Left colon (tissue), 2 donors: ENCODE measurements around the gene KIF23. TPM values are rescaled to one million over a fixed set of nuclear protein-coding genes. Genes with fewer than 3 reads are reported as not detected.
"Not testable (repeated sequence)": the region's sequence is repeated elsewhere in the genome, so short reads cannot be mapped to it uniquely, and the experiment has no call there.

ENCODE experiments used
- ATAC-seq: fragments of 200-7000 bp; cut with Tn5 transposase; one replicate; pipeline ENCODE4 v1.9.1; 2020; ENCODE audit warnings: mild to moderate bottlenecking, moderate library complexity
- DNase-seq, 2 donors: peaks; one replicate each; pipeline ENCODE4 v3.0.0-alpha.2; 2020
- intact Hi-C, 2 donors: fragments of 100-400 bp; cut with DNase I in 1 of 2; cut with micrococcal nuclease in 1 of 2; formaldehyde crosslinking; loops; one replicate each; pipeline versions ENCODE4 v1.11.2 to v1.14.0; 2022; cut with DNase I, micrococcal nuclease
- long read RNA-seq: library from polyadenylated mRNA; unstranded; transcript quantifications from one replicate; pipeline ENCODE4 v2.0.0, GENCODE V29; 2021
- total RNA-seq, 2 donors: library from RNA; stranded (reverse); fragmentation: NEBNext Ultra II Directional; extraction: Animal tissue kit (Norgen Biotek cat#: 25700); gene quantifications; one replicate each; pipeline ENCODE4 v1.2.1, GENCODE V29; 2021
- donor health status: DM: no; HTN: no; CAD: no.
- donor health status: DM: yes; HTN: yes; CAD: no.

The KIF23 gene
- total RNA-seq: 1 to 10 TPM; 4.0 to 8.7 TPM
- long read RNA-seq, partial matches to known transcripts: 1 of 8 reads
- long read RNA-seq, other reads (novel, unspliced or antisense): 2 of 8 reads

- peak; percentile 91 to 95 for DNase-seq
- intact Hi-C loops: no loop called here
- peak; percentile 98 for ATAC-seq
Observed at GRCh38 chr15:69413822-69414700, at the start of gene KIF23. TSS of gene KIF23 (plus strand) at chr15:69414349. CDS start at chr15:69414466, 117 bp downstream.

GRCh38 chr15:69367236-69367635, 46.9 kb upstream of the KIF23 start:
- intact Hi-C loops: no loop called here
- DNase-seq (no peak), ATAC-seq (no peak)

- intact Hi-C loops: no loop called here
- DNase-seq (no peak), ATAC-seq (no peak)
Observed at GRCh38 chr15:69369631-69370030, 44.5 kb upstream of the KIF23 start.

- ATAC-seq (no peak), DNase-seq (no peak)
- intact Hi-C loops: no loop called here
Observed at GRCh38 chr15:69373406-69373805, 40.7 kb upstream of the KIF23 start.

- DNase-seq (no peak), ATAC-seq (no peak)
- intact Hi-C loops: no loop called here
Observed at GRCh38 chr15:69375151-69375790, 38.9 kb upstream of the KIF23 start.

GRCh38 chr15:69377216-69377970, 36.8 kb upstream of the KIF23 start:
- ATAC-seq: no peak
- no peak for DNase-seq
- intact Hi-C loops: no loop called here

- peak; percentile 22 for ATAC-seq
- DNase-seq: no peak
- intact Hi-C loops: no loop called here
Observed at GRCh38 chr15:69380100-69380725, 33.9 kb upstream of the KIF23 start.

- ATAC-seq: no peak
- intact Hi-C loops: no loop called here
- no peak for DNase-seq
Observed at GRCh38 chr15:69380726-69381105, 33.4 kb upstream of the KIF23 start.

- DNase-seq, ATAC-seq, intact Hi-C loops: not testable (repeated sequence)
Observed at GRCh38 chr15:69382176-69382575, 32.0 kb upstream of the KIF23 start.

- DNase-seq, intact Hi-C loops, ATAC-seq: not testable (repeated sequence)
Observed at GRCh38 chr15:69384066-69384465, 30.1 kb upstream of the KIF23 start.

- ATAC-seq (no peak), DNase-seq (no peak)
- intact Hi-C loops: no loop called here
Observed at GRCh38 chr15:69384626-69385598, 29.2 kb upstream of the KIF23 start.

GRCh38 chr15:69385831-69386230, 28.3 kb upstream of the KIF23 start:
- ATAC-seq: no peak
- intact Hi-C loops: no loop called here

GRCh38 chr15:69386284-69386683, 27.9 kb upstream of the KIF23 start:
- intact Hi-C loops: no loop called here
- ATAC-seq (no peak), DNase-seq (no peak)

More at GRCh38 chr15:69385831-69386230, 28.3 kb upstream of the KIF23 start:
- DNase-seq: no peak

- intact Hi-C loops: no loop called here
- no peak for ATAC-seq
- DNase-seq: no peak
Observed at GRCh38 chr15:69388260-69388705, 25.9 kb upstream of the KIF23 start.

GRCh38 chr15:69389426-69389825, 24.7 kb upstream of the KIF23 start:
- ATAC-seq: no peak
- intact Hi-C loops: no loop called here
- no peak for DNase-seq

GRCh38 chr15:69390575-69390974, 23.6 kb upstream of the KIF23 start:
- intact Hi-C loops: no loop called here
- DNase-seq (no peak), ATAC-seq (no peak)

- no peak for ATAC-seq
- DNase-seq: no peak
- intact Hi-C loops: no loop called here
Observed at GRCh38 chr15:69391046-69391757, 22.9 kb upstream of the KIF23 start.
